COR-L47 (cell line): ENCODE results near the gene PLA2G1B.

Experiments used
- DNase-seq: peaks from one replicate; lab custom pipeline; 2025; lab: John Stamatoyannopoulos, UW

PLA2G1B gene

GRCh38 chr12:120327593-120327992 is at the start of gene PLA2G1B:
TSS of gene PLA2G1B (minus strand) at chr12:120327779. CDS start at chr12:120327753, 26 bp downstream.
- no peak for DNase-seq

GRCh38 chr12:120376934-120377572 is 49.5 kb upstream of the PLA2G1B start:
- DNase-seq, result no peak

- DNase-seq, result no peak
Measured at GRCh38 chr12:120376416-120376815, 48.8 kb upstream of the PLA2G1B start.

GRCh38 chr12:120376009-120376408 is 48.4 kb upstream of the PLA2G1B start:
- no peak for DNase-seq

GRCh38 chr12:120373683-120374082 is 46.1 kb upstream of the PLA2G1B start:
- DNase-seq, result no peak

- DNase-seq, result no peak
Measured at GRCh38 chr12:120370343-120371243, 43.0 kb upstream of the PLA2G1B start.

GRCh38 chr12:120369603-120370342 is 42.2 kb upstream of the PLA2G1B start:
- no peak for DNase-seq

- DNase-seq, result no peak
Measured at GRCh38 chr12:120368789-120369602, 41.4 kb upstream of the PLA2G1B start, which contains the start of gene MSI1. TSS of gene MSI1 (minus strand) at chr12:120369164. CDS start at chr12:120369091, 73 bp downstream.

GRCh38 chr12:120367924-120368788 is 40.6 kb upstream of the PLA2G1B start:
- DNase-seq, result no peak

GRCh38 chr12:120367233-120367923 is 39.8 kb upstream of the PLA2G1B start:
- DNase-seq, result no peak

- no peak for DNase-seq
Measured at GRCh38 chr12:120366845-120367232, 39.3 kb upstream of the PLA2G1B start.

- no peak for DNase-seq
Measured at GRCh38 chr12:120366341-120366705, 38.7 kb upstream of the PLA2G1B start.

- no peak for DNase-seq
Measured at GRCh38 chr12:120365675-120366340, 38.2 kb upstream of the PLA2G1B start.

- DNase-seq, result no peak
Measured at GRCh38 chr12:120364487-120364886, 36.9 kb upstream of the PLA2G1B start.

- no peak for DNase-seq
Measured at GRCh38 chr12:120363274-120363855, 35.8 kb upstream of the PLA2G1B start.

- DNase-seq, result no peak
Measured at GRCh38 chr12:120362516-120363273, 35.1 kb upstream of the PLA2G1B start.

GRCh38 chr12:120361506-120362208 is 34.1 kb upstream of the PLA2G1B start:
- peak; percentile 97 for DNase-seq

GRCh38 chr12:120359128-120359527 is 31.5 kb upstream of the PLA2G1B start:
- DNase-seq, result no peak
